Endothelial cell of umbilical vein (primary cell): ENCODE measurements around the gene RAD18. TPM values are rescaled to one million over a fixed set of nuclear protein-coding genes. Genes with fewer than 3 reads are reported as not detected.

Experiments
- BruUV-seq: library from RNA; stranded (reverse); fragments of 400-500 nt; replicated peaks from 2 replicates; lab custom pipeline; 2021; lab: Mats Ljungman, UMichigan
- CTCF ChIA-PET: fragments of 300-600, 350-600 bp; sonication (Branson Sonifier 250); formaldehyde crosslinking; loops from one replicate; lab custom pipeline; 2021; ENCODE audit warnings: antibody characterized with exemption, inconsistent platforms; lab: Charles Lee
- POLR2A ChIA-PET: fragments of 300-600, 350-600 bp; sonication (Branson Sonifier 250); formaldehyde crosslinking; loops from one replicate; lab custom pipeline; 2021; ENCODE audit warnings: antibody characterized with exemption, inconsistent platforms; lab: Charles Lee
- DNase-seq: peaks from one replicate; pipeline ENCODE4 v3.0.0-alpha.2; 2011; ENCODE audit warnings: low read depth, low spot score
- FAIRE-seq: peaks from 2 replicates; lab custom pipeline; 2011; peaks lifted over from hg19 to GRCh38; lab: Jason Lieb, UNC
- H2AFZ ChIP-seq: 2 replicates; pipeline ENCODE4 v1.6.0; 2012; ENCODE audit warnings: low read depth, low read length, control low read depth, inconsistent platforms
- H3K27ac ChIP-seq: 2 replicates; pipeline ENCODE4 v1.5.1; 2011; ENCODE audit warnings: low read depth, mild to moderate bottlenecking, control low read depth, low read length, moderate library complexity; ENCODE audit not compliant: insufficient read depth
- H3K27me3 ChIP-seq, 2 experiments: 2 replicates each; pipeline versions ENCODE4 v1.6.0 to v1.6.1; 2011; ENCODE audit warnings: low read length in 2 of 2, mixed read lengths in 1 of 2; ENCODE audit not compliant: control insufficient read depth in 2 of 2, insufficient read depth in 2 of 2
- H3K36me3 ChIP-seq, 2 experiments: 2 replicates in 1 of 2; 3 replicates in 1 of 2; pipeline ENCODE4 v1.5.1; 2011; ENCODE audit warnings: low read length in 2 of 2, mild to moderate bottlenecking in 1 of 2, moderate library complexity in 1 of 2; ENCODE audit not compliant: control insufficient read depth in 2 of 2, insufficient read depth in 2 of 2; ENCODE audit errors: extremely low read depth in 1 of 2
- H3K4me1 ChIP-seq: 3 replicates; pipeline ENCODE4 v1.5.1; 2011; ENCODE audit warnings: mild to moderate bottlenecking, low read length; ENCODE audit not compliant: control insufficient read depth, insufficient read depth; ENCODE audit errors: extremely low read depth
- H3K4me2 ChIP-seq: 2 replicates; pipeline ENCODE4 v1.6.1; 2011; ENCODE audit warnings: low read length, control low read depth, mixed read lengths; ENCODE audit not compliant: insufficient read depth
- H3K4me3 ChIP-seq, 3 experiments: fragments of 200-600 bp in 1 of 3; sonication (generic), shearing (Covaris generic) in 1 of 3; replicated peaks in 1 of 3; 2 replicates each; pipeline ENCODE4 v1.5.1; 2011 to 2016; ENCODE audit warnings: control low read depth in 3 of 3, low read length in 3 of 3, mild to moderate bottlenecking in 2 of 3, inconsistent platforms in 1 of 3, low read depth in 1 of 3, moderate library complexity in 1 of 3; ENCODE audit not compliant: insufficient read depth in 1 of 3
- H3K79me2 ChIP-seq: 2 replicates; pipeline ENCODE4 v1.6.0; 2012; ENCODE audit warnings: low read length, inconsistent platforms; ENCODE audit not compliant: control insufficient read depth, insufficient read depth
- H3K9ac ChIP-seq: replicated peaks from 2 replicates; pipeline ENCODE3; 2011; ENCODE audit warnings: low read length, control low read depth; ENCODE audit not compliant: insufficient read depth; ENCODE audit errors: extremely low read depth
- H3K9me1 ChIP-seq: replicated peaks from 3 replicates; pipeline ENCODE4 v1.6.0; 2011; ENCODE audit warnings: mild to moderate bottlenecking, low read length; ENCODE audit not compliant: control insufficient read depth, insufficient read depth; ENCODE audit errors: extremely low read depth
- H3K9me3 ChIP-seq: replicated peaks from 2 replicates; pipeline ENCODE4 v1.5.1; 2012; ENCODE audit warnings: low read length, inconsistent platforms; ENCODE audit not compliant: control insufficient read depth, insufficient read depth
- H4K20me1 ChIP-seq: replicated peaks from 2 replicates; pipeline ENCODE3; 2011; ENCODE audit warnings: mild to moderate bottlenecking, low read length; ENCODE audit not compliant: control insufficient read depth, insufficient read depth; ENCODE audit errors: extremely low read depth
- CTCF ChIP-seq, 2 donors: IDR thresholded peaks; 1 replicate in 1 of 2; 2 replicates in 1 of 2; pipeline ENCODE4 v1.5.1; 2011; ENCODE audit warnings: low read length in 2 of 2, mild to moderate bottlenecking in 2 of 2, moderate library complexity in 2 of 2, control low read depth in 1 of 2, inconsistent platforms in 1 of 2, low read depth in 1 of 2; ENCODE audit not compliant: insufficient read depth in 1 of 2; ENCODE audit errors: extremely low read depth in 1 of 2
- EZH2 ChIP-seq: IDR thresholded peaks from 2 replicates; pipeline ENCODE4 v1.6.1; 2012; ENCODE audit warnings: borderline replicate concordance, low read depth, mild to moderate bottlenecking, moderate library complexity, low read length, inconsistent platforms; ENCODE audit not compliant: severe bottlenecking
- FOS ChIP-seq: IDR thresholded peaks from 2 replicates; pipeline ENCODE4 v1.6.1; 2011; ENCODE audit warnings: mild to moderate bottlenecking, low read length, moderate library complexity, borderline replicate concordance; ENCODE audit not compliant: insufficient read depth
- GATA2 ChIP-seq: IDR thresholded peaks from 2 replicates; pipeline ENCODE4 v1.7.0; 2011; ENCODE audit warnings: low read depth, mild to moderate bottlenecking, moderate library complexity, mixed read lengths, low read length; ENCODE audit not compliant: insufficient read length, insufficient read depth
- JUN ChIP-seq: IDR thresholded peaks from 2 replicates; pipeline ENCODE4 v1.6.1; 2011; ENCODE audit warnings: borderline replicate concordance, low read depth; ENCODE audit not compliant: insufficient read length, insufficient read depth
- MAX ChIP-seq: IDR thresholded peaks from 2 replicates; pipeline ENCODE4 v1.6.1; 2011; ENCODE audit not compliant: insufficient read depth, insufficient read length
- MYC ChIP-seq: IDR thresholded peaks from one replicate; pipeline ENCODE4 v1.6.1; 2011; ENCODE audit warnings: mild to moderate bottlenecking, low read depth, low read length
- POLR2A ChIP-seq: IDR thresholded peaks from 2 replicates; pipeline ENCODE4 v1.6.1; 2012; ENCODE audit warnings: low read depth, mild to moderate bottlenecking, control low read depth, low read length
- POLR2AphosphoS5 ChIP-seq: IDR thresholded peaks from 2 replicates; pipeline ENCODE4 v1.6.1; 2012; ENCODE audit warnings: low read depth, mild to moderate bottlenecking, control low read depth, low read length, moderate library complexity; ENCODE audit not compliant: insufficient read depth
- dilution Hi-C: fragments of 300-500 bp; cut with MboI; formaldehyde crosslinking; loops from one replicate; pipeline ENCODE4 v1.15.0; 2019; ENCODE audit warnings: low sequenced_read_pairs; ENCODE audit not compliant: extremely low pct_ligation_motif_present
- intact Hi-C: fragments of 100-400 bp; cut with micrococcal nuclease; formaldehyde crosslinking; loops from one replicate; pipeline ENCODE4 v1.10.0; 2022
- polyA plus RNA-seq, 4 experiments: library from polyadenylated mRNA; depleted of rRNA in 3 of 4; stranded (reverse) in 3 of 4; unstranded in 1 of 4; fragments of >200 nt; gene quantifications; 2 replicates each; pipeline versions ENCODE4 v1.2.1 to v1.2.3, GENCODE V29; 2011 to 2012; ENCODE audit warnings: missing spikeins in 1 of 4
- total RNA-seq: library from RNA; stranded (reverse); gene quantifications from 2 replicates; pipeline ENCODE4 v1.2.3, GENCODE V29; 2021

RAD18 gene
- total and polyA plus RNA-seq, 2 donors (not counting 3 experiments of a cell fraction or from before 2014, with no cell fraction given): 7.9 to 23.8 TPM

- dilution Hi-C loops (no loop called here), intact Hi-C loops (loop anchor here (10.0 kb wide), 1 partner anchor 419 kb away; no protein-coding TSS in a partner anchor)
- no peak overlapping the region for H2AFZ ChIP-seq
- BruUV-seq: no TSS peak
- DNase-seq (no peak), FAIRE-seq (no peak)
- H4K20me1 ChIP-seq: no peaks in the 10 kb centered on the region
- no peak overlapping the region for H3K9ac ChIP-seq
- ChIA-PET CTCF (no interaction called here), POLR2A (no interaction called here)
- H3K4me1 ChIP-seq: peaks cover 8% of the 10 kb centered on the region
- no peaks in the 10 kb centered on the region for H3K27me3 ChIP-seq
- H3K9me1 ChIP-seq: no peaks in the 10 kb centered on the region
- no peaks in the 10 kb centered on the region for H3K79me2 ChIP-seq
- no peaks in the 10 kb centered on the region for H3K9me3 ChIP-seq
- H3K36me3 ChIP-seq: no peaks in the 10 kb centered on the region
- TF ChIP-seq POLR2AphosphoS5 (no peak), POLR2A (no peak), CTCF (IDR thresholded peaks at IDR 0.05; ENCODE audit: extremely low read depth in 1 of 2, insufficient read depth in 1 of 2, low read depth in 1 of 2, low read length in 2 of 2) (no peak), FOS (no peak), JUN (no peak), GATA2 (no peak), MAX (no peak), MYC (no peak), EZH2 (no peak)
- H3K4me2 ChIP-seq: no peak overlapping the region
- H3K4me3 ChIP-seq: no peak overlapping the region
- H3K27ac ChIP-seq: no peak overlapping the region
Measured at GRCh38 chr3:8863891-8864290, 99.4 kb downstream of the RAD18 start.
